Measurements from ENCODE around the gene SNAI1.

DNA sequence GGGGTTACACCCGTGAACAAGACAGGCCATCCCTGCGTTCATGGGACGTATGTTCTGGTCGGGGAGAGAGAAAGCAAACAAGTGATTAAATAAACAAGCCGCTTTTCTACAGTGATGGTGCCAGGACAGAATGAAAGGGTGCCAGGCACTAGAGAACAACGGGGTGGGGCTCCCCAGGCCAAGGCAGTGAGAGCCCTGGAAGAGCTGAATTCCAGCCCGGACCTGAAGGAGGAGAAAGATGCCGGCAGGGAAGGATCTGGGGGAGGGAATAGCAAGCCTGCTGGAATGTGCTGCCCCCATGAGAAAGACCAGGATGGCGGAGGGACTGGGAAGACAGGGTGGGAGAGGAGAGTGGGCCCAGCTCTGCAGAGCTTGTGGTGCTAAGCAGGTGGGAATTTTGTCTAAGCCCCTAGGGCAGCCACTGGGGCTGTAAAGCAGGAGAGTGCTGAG, 7.5 kb downstream of the SNAI1 start:
- no peak for TF ChIP-seq POLR2A (IDR thresholded peaks at IDR 0.05; ENCODE audit: low read depth, low read length)
- no peak for TF ChIP-seq POLR2AphosphoS5 (IDR thresholded peaks at IDR 0.05; ENCODE audit: low read depth, low read length)
- no peak for TF ChIP-seq TAF1 (IDR thresholded peaks at IDR 0.05; ENCODE audit: borderline replicate concordance, low read depth, low read length)

Measured in GM12892 (cell line).